Upper lobe of left lung (tissue), 4 donors: ENCODE data around the gene NLRP9.

Experiments used
- CTCF ChIP-seq, 6 experiments: fragments of 450-650 bp in 4 of 6; fragments of 200-600 bp in 2 of 6; sonication (generic) in 2 of 6; IDR thresholded peaks; one replicate each; pipeline ENCODE4 v1.5.1; 2016 to 2019; ENCODE audit warnings: antibody characterized with exemption in 6 of 6
- EP300 ChIP-seq, 4 donors: sonication (generic); formaldehyde crosslinking; IDR thresholded peaks; one replicate each; pipeline ENCODE4 v1.5.1; 2017; ENCODE audit warnings: antibody characterized with exemption in 4 of 4, control low read depth in 2 of 4

GRCh38 chr19:55704494-55705245 lies 33.5 kb downstream of the NLRP9 start:
- TF ChIP-seq CTCF (IDR thresholded peaks at IDR 0.05) (no peak), EP300 (IDR thresholded peaks at IDR 0.05) (no peak)
